ENCODE data around the gene LGALS7B.

GRCh38 chr19:38793671-38794070 is 4.7 kb downstream of the LGALS7B start:
- TF ChIP-seq CTCF (IDR thresholded peaks at IDR 0.05 in 2 of 3, conservative IDR thresholded peaks at IDR 0.05 in 1 of 3; ENCODE audit: borderline replicate concordance in 1 of 3, insufficient read depth in 1 of 3, low read depth in 2 of 3, low read length in 2 of 3) (no peak), CEBPB (IDR thresholded peaks at IDR 0.05; ENCODE audit: low read depth) (no peak), EZH2 (IDR thresholded peaks at IDR 0.05) (no peak), MAX (IDR thresholded peaks at IDR 0.05) (no peak), RAD21 (IDR thresholded peaks at IDR 0.05; ENCODE audit: low read depth) (no peak)
